Osteoblast (primary cell): ENCODE data around the gene TENM3. TPM values are rescaled to one million over a fixed set of nuclear protein-coding genes. Genes with fewer than 3 reads are reported as not detected.

ENCODE experiments used
- DNase-seq: peaks from one replicate; pipeline ENCODE4 v3.0.0; 2011; ENCODE audit warnings: low spot score, mixed read lengths; ENCODE audit not compliant: insufficient read length; ENCODE audit errors: missing footprints
- H2AFZ ChIP-seq: 2 replicates; pipeline ENCODE4 v1.6.0; 2011; ENCODE audit warnings: mild to moderate bottlenecking, low read length
- H3K27ac ChIP-seq: 2 replicates; pipeline ENCODE4 v1.5.1; 2011; ENCODE audit warnings: mild to moderate bottlenecking, low read depth, low read length, moderate library complexity
- H3K27me3 ChIP-seq: 2 replicates; pipeline ENCODE4 v1.6.0; 2012; ENCODE audit warnings: mild to moderate bottlenecking, control low read depth, inconsistent platforms, low read length, moderate library complexity; ENCODE audit not compliant: insufficient read depth
- H3K36me3 ChIP-seq: 2 replicates; pipeline ENCODE4 v1.5.1; 2011; ENCODE audit warnings: mild to moderate bottlenecking, low read length, control low read depth, moderate library complexity; ENCODE audit not compliant: insufficient read depth
- H3K4me1 ChIP-seq: 2 replicates; pipeline ENCODE4 v1.5.1; 2011; ENCODE audit warnings: mild to moderate bottlenecking, low read length, control low read depth, moderate library complexity; ENCODE audit not compliant: insufficient read depth
- H3K4me2 ChIP-seq: 2 replicates; pipeline ENCODE4 v1.6.0; 2011; ENCODE audit warnings: mild to moderate bottlenecking, low read length; ENCODE audit not compliant: insufficient read depth
- H3K4me3 ChIP-seq: fragments of 200-600 bp; sonication (generic); 3 replicates; pipeline ENCODE4 v1.5.1; 2012; ENCODE audit warnings: mild to moderate bottlenecking, low read length, inconsistent platforms; ENCODE audit not compliant: insufficient read depth
- H3K79me2 ChIP-seq: 2 replicates; pipeline ENCODE4 v1.6.0; 2012; ENCODE audit warnings: mild to moderate bottlenecking, low read length, control low read depth, inconsistent platforms; ENCODE audit not compliant: insufficient read depth
- H3K9me3 ChIP-seq: 2 replicates; pipeline ENCODE4 v1.5.1; 2011; ENCODE audit warnings: low read depth, low read length, control low read depth
- H4K20me1 ChIP-seq: 2 replicates; pipeline ENCODE4 v1.6.0; 2012; ENCODE audit warnings: mild to moderate bottlenecking, low read length, control low read depth; ENCODE audit not compliant: insufficient read depth
- total RNA-seq: library from RNA; depleted of rRNA; stranded (reverse); fragments of >200 nt; gene quantifications from 2 replicates; pipeline ENCODE4 v1.2.3, GENCODE V29; 2012
- TF ChIP-seq, protein P1 (sequence below): IDR thresholded peaks from 2 replicates; pipeline ENCODE4 v1.5.1; 2011; ENCODE audit warnings: mild to moderate bottlenecking, low read depth, low read length, moderate library complexity; ENCODE audit errors: extremely low read depth

TENM3 gene
- total RNA-seq, 1 donor: 59.0 TPM

DNA sequence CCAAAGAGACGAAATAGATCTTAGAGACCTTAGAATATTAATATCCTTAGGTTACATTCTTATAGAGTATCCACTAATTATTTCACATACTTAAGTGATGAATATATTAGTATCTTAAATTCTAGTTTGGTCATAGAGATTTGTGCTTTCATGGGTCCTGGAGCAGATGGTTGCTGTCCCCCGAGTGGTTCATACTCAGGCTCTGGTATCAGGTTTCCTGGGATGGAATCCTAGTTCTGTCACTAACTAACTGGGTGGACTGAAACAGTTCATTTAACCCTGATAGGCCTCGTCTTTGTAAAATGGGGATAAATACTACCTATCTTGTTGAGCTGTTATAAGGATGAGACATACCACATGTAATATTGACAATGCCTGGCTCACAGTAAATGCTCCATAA, 264.6 kb downstream of the TENM3 start:
- H3K27ac ChIP-seq: no peak overlapping the region
- no peaks in the 10 kb centered on the region for H3K4me1 ChIP-seq
- no peak overlapping the region for H3K4me2 ChIP-seq
- DNase-seq: no peak
- H3K4me3 ChIP-seq: no peak overlapping the region
- H2AFZ ChIP-seq: no peak overlapping the region
- no peaks in the 10 kb centered on the region for H3K36me3 ChIP-seq
- TF ChIP-seq, protein P1, sequence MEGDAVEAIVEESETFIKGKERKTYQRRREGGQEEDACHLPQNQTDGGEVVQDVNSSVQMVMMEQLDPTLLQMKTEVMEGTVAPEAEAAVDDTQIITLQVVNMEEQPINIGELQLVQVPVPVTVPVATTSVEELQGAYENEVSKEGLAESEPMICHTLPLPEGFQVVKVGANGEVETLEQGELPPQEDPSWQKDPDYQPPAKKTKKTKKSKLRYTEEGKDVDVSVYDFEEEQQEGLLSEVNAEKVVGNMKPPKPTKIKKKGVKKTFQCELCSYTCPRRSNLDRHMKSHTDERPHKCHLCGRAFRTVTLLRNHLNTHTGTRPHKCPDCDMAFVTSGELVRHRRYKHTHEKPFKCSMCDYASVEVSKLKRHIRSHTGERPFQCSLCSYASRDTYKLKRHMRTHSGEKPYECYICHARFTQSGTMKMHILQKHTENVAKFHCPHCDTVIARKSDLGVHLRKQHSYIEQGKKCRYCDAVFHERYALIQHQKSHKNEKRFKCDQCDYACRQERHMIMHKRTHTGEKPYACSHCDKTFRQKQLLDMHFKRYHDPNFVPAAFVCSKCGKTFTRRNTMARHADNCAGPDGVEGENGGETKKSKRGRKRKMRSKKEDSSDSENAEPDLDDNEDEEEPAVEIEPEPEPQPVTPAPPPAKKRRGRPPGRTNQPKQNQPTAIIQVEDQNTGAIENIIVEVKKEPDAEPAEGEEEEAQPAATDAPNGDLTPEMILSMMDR: no peak
- no peaks in the 10 kb centered on the region for H4K20me1 ChIP-seq
- H3K27me3 ChIP-seq: no peaks in the 10 kb centered on the region
- H3K9me3 ChIP-seq: no peaks in the 10 kb centered on the region
- H3K79me2 ChIP-seq: no peaks in the 10 kb centered on the region

GRCh38 chr4:182510836-182511235, 267.6 kb downstream of the TENM3 start:
- Histone ChIP-seq H3K4me1 (no peaks in the 10 kb centered on the region), H2AFZ (no peak overlapping the region), H4K20me1 (no peaks in the 10 kb centered on the region), H3K4me2 (no peak overlapping the region), H3K36me3 (no peaks in the 10 kb centered on the region), H3K4me3 (no peak overlapping the region), H3K27ac (no peak overlapping the region), H3K9me3 (no peaks in the 10 kb centered on the region), H3K79me2 (no peaks in the 10 kb centered on the region), H3K27me3 (no peaks in the 10 kb centered on the region)
- DNase-seq: no peak
- TF ChIP-seq, protein P1: no peak

GRCh38 chr4:182513587-182514291, 270.5 kb downstream of the TENM3 start:
- Histone ChIP-seq H3K27ac (no peak overlapping the region), H3K36me3 (no peaks in the 10 kb centered on the region), H3K79me2 (no peaks in the 10 kb centered on the region), H2AFZ (no peak overlapping the region), H3K4me3 (no peak overlapping the region), H3K4me2 (no peak overlapping the region), H3K9me3 (no peaks in the 10 kb centered on the region), H3K4me1 (no peaks in the 10 kb centered on the region), H4K20me1 (no peaks in the 10 kb centered on the region), H3K27me3 (no peaks in the 10 kb centered on the region)
- TF ChIP-seq, protein P1: no peak
- DNase-seq: no peak

GRCh38 chr4:182518421-182518820, 275.2 kb downstream of the TENM3 start:
- H2AFZ ChIP-seq: no peak overlapping the region
- no peaks in the 10 kb centered on the region for H3K27me3 ChIP-seq
- no peaks in the 10 kb centered on the region for H3K79me2 ChIP-seq
- H3K27ac ChIP-seq: no peak overlapping the region
- H3K36me3 ChIP-seq: no peaks in the 10 kb centered on the region
- DNase-seq: no peak
- no peaks in the 10 kb centered on the region for H4K20me1 ChIP-seq
- no peak overlapping the region for H3K4me3 ChIP-seq
- H3K4me1 ChIP-seq: no peaks in the 10 kb centered on the region
- no peaks in the 10 kb centered on the region for H3K9me3 ChIP-seq
- TF ChIP-seq, protein P1: no peak
- H3K4me2 ChIP-seq: no peak overlapping the region
